LNCAP (cell line): ENCODE results near the gene CASZ1.

Experiments used
- CTCF ChIP-seq: fragments of 450-650 bp; IDR thresholded peaks from 2 replicates; pipeline ENCODE4 v1.5.1; 2017; ENCODE audit warnings: mild to moderate bottlenecking

Gene CASZ1

DNA sequence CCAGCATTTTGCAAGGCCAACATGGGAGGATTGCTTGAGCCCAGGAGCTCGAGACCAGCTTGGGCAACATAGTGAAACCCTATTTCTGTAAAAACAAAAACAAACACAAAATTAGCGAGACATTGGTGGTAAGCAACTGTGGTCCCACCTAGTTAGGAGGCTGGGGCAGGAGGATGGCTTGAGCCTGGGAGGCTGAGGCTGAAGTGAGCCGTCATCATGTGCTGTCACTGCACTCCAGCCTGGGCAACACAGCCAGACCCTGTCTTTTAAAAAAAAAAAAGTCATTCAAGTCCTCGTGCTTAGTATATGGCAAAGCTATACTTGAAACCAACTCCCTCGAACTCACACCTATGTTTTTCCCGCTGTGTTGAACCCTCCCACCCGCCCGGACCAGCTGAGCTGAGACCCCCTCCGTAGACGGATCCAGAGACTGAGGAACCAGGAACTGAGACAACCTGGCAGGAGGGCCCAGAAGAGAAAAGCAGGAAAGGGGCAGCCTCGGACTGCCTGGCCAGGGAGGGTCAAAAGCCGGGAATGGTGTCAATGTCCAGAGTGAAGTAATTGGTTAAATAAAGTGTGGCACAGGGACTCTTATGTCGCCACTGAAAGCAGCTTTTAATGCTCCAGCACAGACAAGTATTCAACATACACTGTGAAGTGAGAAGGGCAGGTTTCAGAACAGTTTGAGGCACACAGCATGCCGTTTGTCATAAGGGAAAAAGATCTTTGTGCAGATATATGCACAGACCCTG lies 32.8 kb upstream of the CASZ1 start:
- no peak for TF ChIP-seq CTCF

- no peak for TF ChIP-seq CTCF
These were observed 31.2 kb upstream of the CASZ1 start for GRCh38 chr1:10827377-10828333.

- no peak for TF ChIP-seq CTCF
These were observed 29.1 kb upstream of the CASZ1 start for GRCh38 chr1:10825592-10825991.

- no peak for TF ChIP-seq CTCF
These were observed 28.5 kb upstream of the CASZ1 start for GRCh38 chr1:10824821-10825540.

- no peak for TF ChIP-seq CTCF
These were observed 26.6 kb upstream of the CASZ1 start for GRCh38 chr1:10823000-10823401.

DNA sequence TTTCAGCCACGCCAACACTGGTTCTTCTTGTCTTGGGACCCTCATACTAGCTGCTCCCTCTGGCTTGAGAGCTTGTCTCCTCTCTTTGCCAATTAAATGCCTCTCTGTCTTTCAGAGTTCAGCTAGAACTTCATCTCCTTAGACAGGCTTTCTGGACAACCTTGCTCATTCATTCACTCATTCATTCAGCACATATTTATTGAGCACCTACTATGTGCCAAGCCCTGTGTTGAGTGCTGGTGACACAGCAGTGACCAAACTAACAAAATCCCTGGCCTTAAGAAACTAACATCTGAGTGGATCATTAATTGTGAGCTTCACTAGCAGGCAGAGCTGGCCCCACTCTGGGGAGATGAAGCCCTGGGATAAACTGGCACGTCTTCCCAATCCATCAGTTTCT lies 24.9 kb upstream of the CASZ1 start:
- no peak for TF ChIP-seq CTCF

GRCh38 chr1:10820422-10820821 lies 24.0 kb upstream of the CASZ1 start:
- TF ChIP-seq CTCF: no peak
